HUES64 (cell line): ENCODE results near the gene PCDHGA11. TPM values are rescaled to one million over a fixed set of nuclear protein-coding genes. Genes with fewer than 3 reads are reported as not detected.
"Not testable (repeated sequence)": the region's sequence is repeated elsewhere in the genome, so short reads cannot be mapped to it uniquely, and the experiment has no call there.

Source experiments
- H3K27ac ChIP-seq: 2 replicates; pipeline ENCODE4 v1.7.0; 2013; ENCODE audit warnings: low read depth, low read length, inconsistent platforms
- H3K27me3 ChIP-seq: 2 replicates; pipeline ENCODE4 v1.6.1; 2013; ENCODE audit warnings: mild to moderate bottlenecking, low read length; ENCODE audit not compliant: insufficient read depth
- H3K36me3 ChIP-seq: 2 replicates; pipeline ENCODE4 v1.6.1; 2013; ENCODE audit warnings: mild to moderate bottlenecking, low read length; ENCODE audit not compliant: insufficient read depth
- H3K4me1 ChIP-seq: 2 replicates; pipeline ENCODE4 v1.6.1; 2013; ENCODE audit warnings: mild to moderate bottlenecking, low read length, moderate library complexity; ENCODE audit not compliant: insufficient read depth
- H3K4me3 ChIP-seq: 2 replicates; pipeline ENCODE4 v1.5.1; 2013; ENCODE audit warnings: mild to moderate bottlenecking, low read length, moderate library complexity
- H3K9ac ChIP-seq: 2 replicates; pipeline ENCODE4 v1.6.1; 2013; ENCODE audit warnings: mild to moderate bottlenecking, low read depth, low read length
- H3K9me3 ChIP-seq: 2 replicates; pipeline ENCODE4 v1.6.1; 2013; ENCODE audit warnings: low read depth, low read length; ENCODE audit not compliant: insufficient read depth
- WGBS: fragments of 150-250, 120-280 bp; methylation state at CpG from one replicate; pipeline ENCODE4 v1.1.7; 2013; ENCODE audit warnings: missing lambda C conversion rate; 5-methylcytosine and 5-hydroxymethylcytosine counted together
- polyA plus RNA-seq, 2 experiments: library from polyadenylated mRNA; stranded (reverse); fragments of 50-300 nt; gene quantifications; one replicate each; pipeline ENCODE4 v1.2.3, GENCODE V29; 2013

The PCDHGA11 gene
- 0.90 TPM for polyA plus RNA-seq (2013, experiment 1 of 2)
- polyA plus RNA-seq (2013, experiment 2 of 2) = 1.0 TPM

DNA sequence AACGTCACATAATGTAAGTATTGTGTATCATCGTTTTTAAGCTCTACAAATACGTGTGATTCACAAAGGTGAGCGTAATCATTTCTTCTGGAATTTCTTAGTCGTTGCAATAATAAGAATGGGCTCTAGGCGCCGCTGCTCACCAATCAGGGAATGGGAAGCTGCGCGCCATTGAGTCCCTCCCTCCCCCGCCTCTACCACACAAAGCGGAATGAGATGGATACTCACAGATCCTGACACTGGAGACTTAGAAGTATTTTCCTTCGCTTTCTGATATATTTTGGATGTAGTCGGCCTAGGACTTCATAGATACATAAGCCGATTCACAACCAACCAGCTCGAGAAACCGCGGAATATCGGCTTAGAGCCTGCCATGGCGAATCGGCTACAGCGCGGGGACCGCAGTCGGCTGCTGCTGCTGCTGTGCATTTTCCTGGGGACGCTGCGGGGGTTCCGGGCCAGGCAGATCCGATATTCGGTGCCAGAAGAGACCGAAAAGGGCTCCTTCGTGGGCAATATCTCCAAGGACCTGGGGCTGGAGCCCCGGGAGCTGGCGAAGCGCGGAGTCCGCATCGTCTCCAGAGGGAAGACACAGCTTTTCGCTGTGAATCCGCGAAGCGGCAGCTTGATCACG lies at the start of gene PCDHGA11:
Gene PCDHGA11, plus strand, starts transcription at position 197 of the 634 bp plus-strand sequence. Its CDS starts 177 bp downstream, at position 374.
- Histone ChIP-seq H3K4me1 (no peaks in the 10 kb centered on the region), H3K4me3 (peak within 1 kb of the TSS; percentile 57), H3K9me3 (peaks cover 61% of the 10 kb centered on the region), H3K9ac (peak within 1 kb of the TSS; percentile 57), H3K27me3 (peaks cover 10% of the 10 kb centered on the region), H3K36me3 (peaks cover 59% of the 10 kb centered on the region; the same call in 1 of the 2 replicates), H3K27ac (no peak within 1 kb of the TSS; the same call in 1 of the 2 replicates)
- WGBS = 82% methylated on average over 42 of the region's 42 CpGs

DNA sequence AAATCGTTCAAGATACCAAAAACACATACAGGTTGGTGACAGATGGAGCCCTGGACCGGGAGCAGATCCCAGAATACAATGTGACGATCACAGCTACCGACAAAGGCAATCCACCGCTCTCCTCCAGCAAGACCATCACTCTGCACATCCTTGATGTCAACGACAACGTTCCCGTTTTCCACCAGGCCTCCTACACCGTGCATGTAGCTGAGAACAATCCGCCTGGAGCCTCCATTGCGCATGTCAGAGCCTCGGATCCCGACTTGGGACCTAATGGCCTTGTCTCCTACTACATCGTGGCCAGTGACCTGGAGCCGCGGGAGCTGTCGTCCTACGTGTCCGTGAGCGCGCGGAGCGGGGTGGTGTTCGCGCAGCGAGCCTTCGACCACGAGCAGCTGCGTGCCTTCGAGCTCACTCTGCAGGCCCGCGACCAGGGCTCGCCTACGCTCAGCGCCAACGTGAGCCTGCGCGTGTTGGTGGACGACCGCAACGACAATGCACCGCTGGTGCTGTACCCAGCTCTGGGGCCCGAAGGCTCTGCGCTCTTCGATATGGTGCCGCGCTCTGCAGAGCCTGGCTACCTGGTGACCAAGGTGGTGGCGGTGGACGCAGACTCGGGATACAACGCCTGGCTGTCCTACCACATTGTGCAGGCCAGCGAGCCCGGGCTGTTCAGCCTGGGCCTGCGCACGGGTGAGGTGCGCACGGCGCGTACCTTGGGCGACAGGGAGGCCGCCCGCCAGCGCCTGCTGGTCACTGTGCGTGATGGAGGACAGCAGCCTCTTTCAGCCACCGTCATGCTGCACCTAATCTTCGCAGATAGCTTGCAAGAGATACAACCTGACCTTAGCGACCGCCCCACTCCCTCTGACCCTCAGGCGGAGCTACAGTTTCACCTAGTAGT lies 49.0 kb upstream of the PCDHGA11 start:
- no peaks in the 10 kb centered on the region for H3K27me3 ChIP-seq
- no peaks in the 10 kb centered on the region for H3K4me1 ChIP-seq
- H3K36me3 ChIP-seq = no peaks in the 10 kb centered on the region
- H3K4me3 ChIP-seq = no peak overlapping the region
- no peak overlapping the region for H3K27ac ChIP-seq
- peaks cover 68% of the 10 kb centered on the region for H3K9me3 ChIP-seq
- WGBS = 96% methylated on average over 69 of the region's 69 CpGs
- no peak overlapping the region for H3K9ac ChIP-seq

DNA sequence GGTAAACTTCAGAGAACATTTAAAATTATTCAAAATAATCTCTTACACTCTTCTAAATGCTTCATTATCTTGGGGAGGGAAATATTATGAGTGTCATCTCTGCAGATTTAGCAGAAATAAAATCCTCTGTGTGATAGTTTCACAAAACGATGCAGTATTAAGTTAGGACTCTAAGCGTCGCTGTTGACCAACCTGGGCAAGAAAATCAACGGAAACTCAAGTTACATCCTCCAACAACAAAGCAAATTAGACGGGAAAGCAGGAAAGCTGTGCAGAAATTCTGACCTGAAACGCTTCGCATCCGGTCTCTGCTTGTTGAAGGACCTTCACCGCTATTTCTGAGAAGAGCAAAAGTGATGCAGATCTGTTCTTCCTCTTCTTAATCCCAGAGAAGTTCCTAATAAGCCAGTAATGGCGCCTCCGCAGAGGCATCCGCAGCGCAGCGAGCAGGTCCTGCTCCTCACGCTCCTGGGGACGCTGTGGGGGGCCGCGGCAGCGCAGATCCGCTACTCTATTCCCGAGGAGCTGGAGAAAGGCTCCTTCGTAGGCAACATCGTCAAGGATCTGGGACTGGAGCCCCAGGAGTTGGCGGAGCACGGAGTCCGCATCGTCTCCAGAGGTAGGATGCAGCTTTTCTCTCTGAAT lies 47.1 kb upstream of the PCDHGA11 start, which contains the start of gene PCDHGA6:
Gene PCDHGA6, plus strand, starts transcription at position 219 of the 645 bp plus-strand sequence. Its CDS starts 193 bp downstream, at position 412.
- H3K36me3 ChIP-seq = no peaks in the 10 kb centered on the region
- H3K9me3 ChIP-seq = peaks cover 67% of the 10 kb centered on the region

DNA sequence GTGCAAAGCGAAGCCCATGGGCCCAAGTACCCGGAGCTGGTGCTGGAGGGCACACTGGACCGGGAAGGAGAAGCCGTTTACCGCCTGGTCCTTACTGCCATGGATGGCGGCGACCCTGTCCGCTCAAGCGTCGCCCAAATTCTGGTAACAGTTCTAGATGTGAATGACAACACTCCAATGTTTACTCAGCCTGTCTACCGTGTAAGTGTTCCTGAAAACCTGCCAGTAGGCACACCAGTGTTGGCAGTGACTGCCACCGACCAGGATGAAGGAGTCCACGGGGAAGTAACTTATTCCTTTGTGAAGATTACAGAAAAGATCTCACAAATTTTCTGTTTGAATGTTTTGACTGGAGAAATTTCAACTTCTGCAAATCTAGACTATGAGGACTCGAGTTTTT lies 46.2 kb upstream of the PCDHGA11 start:
- H3K9ac ChIP-seq = no peak overlapping the region
- H3K4me1 ChIP-seq = no peaks in the 10 kb centered on the region
- 97% methylated on average over 14 of the region's 14 CpGs for WGBS
- no peak overlapping the region for H3K4me3 ChIP-seq
- no peaks in the 10 kb centered on the region for H3K27me3 ChIP-seq
- no peak overlapping the region for H3K27ac ChIP-seq
- no peaks in the 10 kb centered on the region for H3K36me3 ChIP-seq
- H3K9me3 ChIP-seq = peaks cover 64% of the 10 kb centered on the region

More for the DNA sequence above, 47.1 kb upstream of the PCDHGA11 start, which contains the start of gene PCDHGA6:
- no peaks in the 10 kb centered on the region for H3K4me1 ChIP-seq
- WGBS = 96% methylated on average over 27 of the region's 27 CpGs
- H3K27me3 ChIP-seq = no peaks in the 10 kb centered on the region
- H3K9ac ChIP-seq = no peak within 1 kb of the TSS
- H3K4me3 ChIP-seq = peak within 1 kb of the TSS; percentile 24; the same call in 1 of the 2 replicates
- H3K27ac ChIP-seq = no peak within 1 kb of the TSS

DNA sequence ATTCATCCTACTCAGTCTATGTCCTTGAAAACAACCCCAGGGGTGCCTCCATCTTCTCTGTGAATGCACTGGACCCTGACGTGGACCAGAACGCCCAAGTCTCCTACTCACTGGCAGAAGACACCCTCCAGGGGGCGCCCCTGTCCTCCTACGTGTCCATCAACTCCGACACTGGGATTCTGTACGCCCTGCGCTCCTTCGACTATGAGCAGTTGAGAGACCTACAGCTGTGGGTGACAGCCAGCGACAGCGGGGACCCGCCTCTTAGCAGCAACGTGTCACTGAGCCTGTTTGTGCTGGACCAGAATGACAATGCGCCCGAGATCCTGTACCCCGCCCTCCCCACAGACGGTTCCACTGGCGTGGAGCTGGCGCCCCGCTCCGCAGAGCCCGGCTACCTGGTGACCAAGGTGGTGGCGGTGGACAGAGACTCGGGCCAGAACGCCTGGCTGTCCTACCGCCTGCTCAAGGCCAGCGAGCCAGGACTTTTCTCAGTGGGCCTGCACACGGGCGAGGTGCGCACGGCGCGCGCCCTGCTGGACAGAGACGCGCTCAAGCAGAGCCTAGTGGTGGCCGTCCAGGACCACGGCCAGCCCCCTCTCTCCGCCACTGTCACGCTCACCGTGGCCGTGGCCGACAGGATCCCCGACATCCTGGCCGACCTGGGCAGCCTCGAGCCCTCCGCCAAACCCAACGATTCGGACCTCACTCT lies 45.3 kb upstream of the PCDHGA11 start:
- peaks cover 60% of the 10 kb centered on the region for H3K9me3 ChIP-seq
- 96% methylated on average over 38 of the region's 48 CpGs for WGBS
- H3K4me1 ChIP-seq, H3K27ac ChIP-seq, H3K4me3 ChIP-seq, H3K9ac ChIP-seq, H3K36me3 ChIP-seq, H3K27me3 ChIP-seq: not testable (repeated sequence)

DNA sequence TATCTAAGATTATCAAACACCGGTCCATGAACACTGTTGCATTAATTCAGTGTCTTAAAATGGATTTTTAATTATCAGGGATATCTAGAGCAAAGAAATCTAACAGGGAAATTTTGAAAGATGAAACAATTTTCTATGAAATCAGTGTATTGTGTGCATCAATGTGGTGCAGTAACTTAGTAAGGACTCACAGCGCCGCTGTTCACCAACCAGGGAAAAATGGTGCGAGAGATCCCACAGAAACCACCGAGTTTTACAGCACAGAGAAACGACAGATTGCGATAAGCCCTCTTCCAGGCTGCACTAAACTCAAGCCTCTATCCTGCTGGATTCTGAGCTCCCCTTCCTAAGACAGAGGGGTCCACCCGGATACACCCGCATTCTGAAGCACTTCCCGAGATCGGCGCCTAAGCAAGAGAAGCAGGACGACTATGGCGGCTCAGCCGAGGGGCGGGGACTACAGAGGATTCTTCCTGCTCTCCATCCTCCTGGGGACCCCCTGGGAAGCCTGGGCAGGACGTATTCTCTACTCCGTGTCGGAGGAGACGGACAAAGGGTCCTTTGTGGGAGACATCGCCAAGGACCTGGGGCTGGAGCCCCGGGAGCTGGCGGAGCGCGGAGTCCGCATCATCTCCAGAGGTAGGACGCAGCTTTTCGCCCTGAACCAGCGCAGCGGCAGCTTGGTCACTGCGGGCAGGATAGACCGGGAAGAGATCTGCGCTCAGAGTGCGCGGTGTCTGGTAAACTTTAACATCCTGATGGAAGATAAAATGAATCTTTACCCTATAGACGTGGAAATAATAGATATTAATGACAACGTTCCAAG lies 38.2 kb upstream of the PCDHGA11 start, which contains the start of gene PCDHGA7:
Gene PCDHGA7, plus strand, starts transcription at position 274 of the 826 bp plus-strand sequence. Its CDS starts 158 bp downstream, at position 432.
- 96% methylated on average over 37 of the region's 37 CpGs for WGBS
- no peak within 1 kb of the TSS for H3K4me3 ChIP-seq
- peaks cover 44% of the 10 kb centered on the region; the same call in 1 of the 2 replicates for H3K9me3 ChIP-seq
- no peak within 1 kb of the TSS for H3K27ac ChIP-seq
- 0 out of 2 replicates have a peak, but pooled peaks cover 3% of the 10 kb centered on the region for H3K36me3 ChIP-seq
- no peaks in the 10 kb centered on the region for H3K27me3 ChIP-seq
- no peak within 1 kb of the TSS for H3K9ac ChIP-seq
- H3K4me1 ChIP-seq = no peaks in the 10 kb centered on the region

DNA sequence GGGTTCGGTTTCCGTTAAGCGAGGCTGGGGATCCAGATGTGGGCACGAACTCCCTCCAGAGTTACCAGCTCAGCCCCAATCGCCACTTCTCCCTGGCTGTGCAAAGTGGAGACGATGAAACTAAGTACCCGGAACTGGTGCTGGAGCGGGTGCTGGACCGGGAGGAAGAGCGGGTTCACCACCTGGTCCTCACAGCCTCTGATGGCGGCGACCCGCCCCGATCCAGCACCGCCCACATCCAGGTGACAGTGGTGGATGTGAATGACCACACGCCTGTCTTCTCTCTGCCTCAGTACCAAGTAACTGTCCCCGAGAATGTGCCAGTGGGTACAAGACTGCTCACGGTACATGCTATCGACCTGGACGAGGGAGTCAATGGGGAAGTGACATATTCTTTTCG lies 37.5 kb upstream of the PCDHGA11 start:
- H3K27ac ChIP-seq = no peak overlapping the region
- peaks cover 46% of the 10 kb centered on the region for H3K9me3 ChIP-seq
- no peaks in the 10 kb centered on the region for H3K27me3 ChIP-seq
- H3K4me1 ChIP-seq = no peaks in the 10 kb centered on the region
- WGBS = 95% methylated on average over 21 of the region's 21 CpGs
- H3K4me3 ChIP-seq = no peak overlapping the region
- H3K9ac ChIP-seq = no peak overlapping the region
- H3K36me3 ChIP-seq = 0 out of 2 replicates have a peak, but pooled peaks cover 3% of the 10 kb centered on the region

DNA sequence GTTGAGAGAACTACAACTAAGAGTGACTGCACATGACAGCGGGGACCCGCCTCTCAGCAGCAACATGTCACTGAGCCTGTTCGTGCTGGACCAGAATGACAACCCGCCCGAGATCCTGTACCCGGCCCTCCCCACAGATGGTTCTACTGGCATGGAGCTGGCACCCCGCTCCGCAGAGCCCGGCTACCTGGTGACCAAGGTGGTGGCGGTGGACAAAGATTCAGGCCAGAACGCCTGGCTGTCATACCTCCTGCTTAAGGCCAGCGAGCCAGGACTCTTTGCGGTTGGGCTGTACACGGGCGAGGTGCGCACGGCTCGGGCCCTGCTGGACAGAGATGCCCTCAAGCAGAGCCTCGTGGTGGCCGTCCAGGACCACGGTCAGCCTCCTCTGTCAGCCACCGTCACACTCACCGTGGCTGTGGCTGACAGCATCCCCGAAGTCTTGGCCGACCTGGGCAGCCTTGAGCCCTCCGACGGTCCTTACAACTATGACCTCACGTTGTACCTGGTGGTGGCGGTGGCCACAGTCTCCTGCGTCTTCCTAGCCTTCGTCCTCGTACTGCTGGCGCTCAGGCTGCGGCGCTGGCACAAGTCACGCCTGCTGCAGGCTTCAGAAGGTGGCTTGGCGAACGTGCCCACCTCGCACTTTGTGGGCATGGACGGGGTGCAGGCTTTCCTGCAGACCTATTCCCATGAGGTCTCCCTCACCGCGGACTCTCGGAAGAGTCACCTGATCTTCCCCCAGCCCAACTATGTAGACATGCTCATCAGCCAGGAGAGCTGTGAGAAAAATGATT lies 36.2 kb upstream of the PCDHGA11 start:
- H3K27ac ChIP-seq = no peak overlapping the region
- peaks cover 59% of the 10 kb centered on the region for H3K9me3 ChIP-seq
- WGBS = 96% methylated on average over 43 of the region's 43 CpGs
- no peaks in the 10 kb centered on the region for H3K4me1 ChIP-seq
- no peak overlapping the region for H3K4me3 ChIP-seq
- peaks cover 9% of the 10 kb centered on the region; the same call in 1 of the 2 replicates for H3K36me3 ChIP-seq
- H3K27me3 ChIP-seq = no peaks in the 10 kb centered on the region
- no peak overlapping the region for H3K9ac ChIP-seq

DNA sequence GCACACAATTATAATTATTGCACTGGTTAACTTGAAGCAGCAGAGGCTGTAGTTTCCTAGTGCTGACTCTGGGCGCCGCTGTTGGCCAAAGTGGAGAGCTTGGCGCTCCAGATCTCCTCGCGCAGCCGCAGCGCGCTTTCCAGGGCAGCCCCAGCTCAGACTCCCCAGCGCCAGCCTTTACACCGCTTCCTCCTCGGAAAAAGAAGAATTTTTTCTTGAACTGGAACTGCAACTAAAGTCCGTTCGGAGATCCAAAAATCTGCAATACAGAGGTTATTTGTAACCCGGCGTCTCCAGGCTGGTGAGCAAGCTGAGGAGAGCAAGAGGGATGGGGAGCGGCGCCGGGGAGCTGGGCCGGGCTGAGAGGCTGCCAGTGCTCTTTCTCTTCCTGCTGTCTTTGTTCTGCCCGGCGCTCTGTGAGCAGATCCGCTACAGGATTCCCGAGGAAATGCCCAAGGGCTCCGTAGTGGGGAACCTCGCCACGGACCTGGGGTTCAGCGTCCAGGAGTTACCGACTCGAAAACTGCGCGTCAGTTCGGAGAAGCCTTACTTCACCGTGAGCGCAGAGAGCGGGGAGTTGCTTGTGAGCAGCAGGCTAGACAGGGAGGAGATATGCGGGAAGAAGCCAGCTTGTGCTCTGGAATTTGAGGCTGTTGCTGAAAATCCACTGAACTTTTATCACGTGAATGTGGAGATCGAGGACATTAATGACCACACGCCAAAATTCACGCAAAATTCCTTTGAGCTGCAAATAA lies 33.1 kb upstream of the PCDHGA11 start, which contains the start of gene PCDHGB4:
Gene PCDHGB4, plus strand, starts transcription at position 142 of the 755 bp plus-strand sequence. Its CDS starts 187 bp downstream, at position 329.
- peaks cover 77% of the 10 kb centered on the region for H3K9me3 ChIP-seq
- peaks cover 19% of the 10 kb centered on the region; the same call in 1 of the 2 replicates for H3K36me3 ChIP-seq
- WGBS = 79% methylated on average over 18 of the region's 40 CpGs
- not testable (repeated sequence) for H3K9ac ChIP-seq, H3K27ac ChIP-seq, H3K27me3 ChIP-seq, H3K4me1 ChIP-seq
- peak within 1 kb of the TSS; percentile 59 for H3K4me3 ChIP-seq
